HEK293 (cell line): Measurements from ENCODE around the gene FBLN5.

Source experiments
- YY1 ChIP-seq: fragments of 450-650 bp; formaldehyde crosslinking; IDR thresholded peaks from 2 replicates; pipeline ENCODE4 v1.5.1; 2018; ENCODE audit warnings: missing biosample characterization, missing genetic modification characterization
- ZNF121 ChIP-seq: fragments of 450-650 bp; formaldehyde crosslinking; IDR thresholded peaks from 2 replicates; pipeline ENCODE4 v1.5.1; 2016; ENCODE audit warnings: missing biosample characterization, missing genetic modification characterization
- ZNF146 ChIP-seq: fragments of 450-650 bp; formaldehyde crosslinking; IDR thresholded peaks from 2 replicates; pipeline ENCODE4 v1.5.1; 2016; ENCODE audit warnings: missing biosample characterization, missing genetic modification characterization
- ZNF19 ChIP-seq: fragments of 450-650 bp; formaldehyde crosslinking; IDR thresholded peaks from 2 replicates; pipeline ENCODE4; 2016; ENCODE audit warnings: missing biosample characterization, missing genetic modification characterization, low read depth
- ZNF274 ChIP-seq, 2 experiments: fragments of 200-500 bp in 1 of 2; fragments of 450-650 bp in 1 of 2; sonication (Bioruptor generic) in 1 of 2; formaldehyde crosslinking in 1 of 2; IDR thresholded peaks; 2 replicates each; pipeline versions ENCODE4 v1.5.1 to v1.6.1; 2014 to 2016; ENCODE audit warnings: borderline replicate concordance in 1 of 2, inconsistent platforms in 1 of 2, low read length in 1 of 2, missing biosample characterization in 1 of 2, missing genetic modification characterization in 1 of 2
- ZNF621 ChIP-seq: fragments of 450-650 bp; formaldehyde crosslinking; IDR thresholded peaks from 2 replicates; pipeline ENCODE4 v1.5.1; 2017; ENCODE audit warnings: missing biosample characterization, missing genetic modification characterization
- ZNF701 ChIP-seq: fragments of 450-650 bp; formaldehyde crosslinking; IDR thresholded peaks from 2 replicates; pipeline ENCODE4 v1.5.1; 2016; ENCODE audit warnings: missing biosample characterization, missing genetic modification characterization
- TF ChIP-seq, protein P1 (sequence below): fragments of 450-650 bp; formaldehyde crosslinking; IDR thresholded peaks from 2 replicates; pipeline ENCODE4 v1.5.1; 2016; ENCODE audit warnings: missing biosample characterization, missing genetic modification characterization
- TF ChIP-seq, protein P2 (sequence below): IDR thresholded peaks from 2 replicates; pipeline ENCODE4 v1.6.1; 2011; ENCODE audit warnings: mild to moderate bottlenecking, low read depth, low read length, borderline replicate concordance
- TF ChIP-seq, protein P3 (sequence below): fragments of 450-650 bp; formaldehyde crosslinking; IDR thresholded peaks from 2 replicates; pipeline ENCODE4 v1.5.1; 2017; ENCODE audit warnings: missing biosample characterization, missing genetic modification characterization
- TF ChIP-seq, protein P4 (sequence below): fragments of 450-650 bp; formaldehyde crosslinking; IDR thresholded peaks from 2 replicates; pipeline ENCODE4 v1.5.1; 2016; ENCODE audit warnings: missing biosample characterization, missing genetic modification characterization

DNA sequence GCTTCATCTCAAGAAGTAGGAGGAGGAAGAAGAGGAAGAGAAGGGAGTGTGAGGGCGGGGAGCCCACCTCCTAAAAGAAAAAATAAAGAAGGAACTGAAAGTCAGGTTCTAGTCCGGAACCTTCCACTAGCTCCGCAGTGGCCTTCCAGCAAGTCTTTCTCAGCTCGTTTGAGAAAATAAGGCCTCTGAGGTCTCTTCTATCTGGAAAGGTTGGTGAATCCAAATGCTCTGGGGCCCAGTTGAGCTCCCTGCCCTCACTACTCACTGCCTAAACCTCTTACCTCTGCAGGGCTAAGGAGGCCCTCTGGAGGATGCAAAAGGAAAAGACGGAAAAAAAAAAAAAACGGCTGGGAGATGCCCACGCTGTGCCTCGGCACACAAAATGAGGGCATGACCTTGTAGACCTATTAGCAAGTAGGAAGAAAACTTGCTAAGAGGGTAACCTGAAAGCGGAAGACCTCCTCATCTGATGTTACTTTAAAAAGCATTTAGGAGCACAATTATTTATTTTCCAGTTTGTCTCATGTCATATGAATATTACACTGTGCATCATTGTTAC is 35.9 kb downstream of the FBLN5 start:
- TF ChIP-seq, protein P1, sequence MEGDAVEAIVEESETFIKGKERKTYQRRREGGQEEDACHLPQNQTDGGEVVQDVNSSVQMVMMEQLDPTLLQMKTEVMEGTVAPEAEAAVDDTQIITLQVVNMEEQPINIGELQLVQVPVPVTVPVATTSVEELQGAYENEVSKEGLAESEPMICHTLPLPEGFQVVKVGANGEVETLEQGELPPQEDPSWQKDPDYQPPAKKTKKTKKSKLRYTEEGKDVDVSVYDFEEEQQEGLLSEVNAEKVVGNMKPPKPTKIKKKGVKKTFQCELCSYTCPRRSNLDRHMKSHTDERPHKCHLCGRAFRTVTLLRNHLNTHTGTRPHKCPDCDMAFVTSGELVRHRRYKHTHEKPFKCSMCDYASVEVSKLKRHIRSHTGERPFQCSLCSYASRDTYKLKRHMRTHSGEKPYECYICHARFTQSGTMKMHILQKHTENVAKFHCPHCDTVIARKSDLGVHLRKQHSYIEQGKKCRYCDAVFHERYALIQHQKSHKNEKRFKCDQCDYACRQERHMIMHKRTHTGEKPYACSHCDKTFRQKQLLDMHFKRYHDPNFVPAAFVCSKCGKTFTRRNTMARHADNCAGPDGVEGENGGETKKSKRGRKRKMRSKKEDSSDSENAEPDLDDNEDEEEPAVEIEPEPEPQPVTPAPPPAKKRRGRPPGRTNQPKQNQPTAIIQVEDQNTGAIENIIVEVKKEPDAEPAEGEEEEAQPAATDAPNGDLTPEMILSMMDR = peak; percentile 48
- TF ChIP-seq, protein P2, sequence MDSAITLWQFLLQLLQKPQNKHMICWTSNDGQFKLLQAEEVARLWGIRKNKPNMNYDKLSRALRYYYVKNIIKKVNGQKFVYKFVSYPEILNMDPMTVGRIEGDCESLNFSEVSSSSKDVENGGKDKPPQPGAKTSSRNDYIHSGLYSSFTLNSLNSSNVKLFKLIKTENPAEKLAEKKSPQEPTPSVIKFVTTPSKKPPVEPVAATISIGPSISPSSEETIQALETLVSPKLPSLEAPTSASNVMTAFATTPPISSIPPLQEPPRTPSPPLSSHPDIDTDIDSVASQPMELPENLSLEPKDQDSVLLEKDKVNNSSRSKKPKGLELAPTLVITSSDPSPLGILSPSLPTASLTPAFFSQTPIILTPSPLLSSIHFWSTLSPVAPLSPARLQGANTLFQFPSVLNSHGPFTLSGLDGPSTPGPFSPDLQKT = no peak
- TF ChIP-seq, protein P3, sequence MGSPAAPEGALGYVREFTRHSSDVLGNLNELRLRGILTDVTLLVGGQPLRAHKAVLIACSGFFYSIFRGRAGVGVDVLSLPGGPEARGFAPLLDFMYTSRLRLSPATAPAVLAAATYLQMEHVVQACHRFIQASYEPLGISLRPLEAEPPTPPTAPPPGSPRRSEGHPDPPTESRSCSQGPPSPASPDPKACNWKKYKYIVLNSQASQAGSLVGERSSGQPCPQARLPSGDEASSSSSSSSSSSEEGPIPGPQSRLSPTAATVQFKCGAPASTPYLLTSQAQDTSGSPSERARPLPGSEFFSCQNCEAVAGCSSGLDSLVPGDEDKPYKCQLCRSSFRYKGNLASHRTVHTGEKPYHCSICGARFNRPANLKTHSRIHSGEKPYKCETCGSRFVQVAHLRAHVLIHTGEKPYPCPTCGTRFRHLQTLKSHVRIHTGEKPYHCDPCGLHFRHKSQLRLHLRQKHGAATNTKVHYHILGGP (tag by site-specific recombination) = no peak
- TF ChIP-seq ZNF274 (IDR thresholded peaks at IDR 0.05; ENCODE audit: low read length) (no peak), ZNF274 (tag by site-specific recombination; IDR thresholded peaks at IDR 0.05; ENCODE audit: borderline replicate concordance) (no peak), ZNF121 (no peak), ZNF701 (tag by site-specific recombination) (no peak), ZNF146 (tag by site-specific recombination) (no peak), YY1 (tag by site-specific recombination) (no peak), ZNF621 (tag by site-specific recombination) (no peak), ZNF19 (tag by site-specific recombination) (no peak)
- TF ChIP-seq, protein P4, sequence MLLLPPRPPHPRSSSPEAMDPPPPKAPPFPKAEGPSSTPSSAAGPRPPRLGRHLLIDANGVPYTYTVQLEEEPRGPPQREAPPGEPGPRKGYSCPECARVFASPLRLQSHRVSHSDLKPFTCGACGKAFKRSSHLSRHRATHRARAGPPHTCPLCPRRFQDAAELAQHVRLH = no peak
